ENCODE data around the gene SLC22A23.

SLC22A23 gene

GRCh38 chr6:3442431-3443220 lies 14.2 kb downstream of the SLC22A23 start:
- Histone ChIP-seq H3K9me3 (no peaks in the 10 kb centered on the region), H3K4me1 (peaks cover 0 to 3% (median 0%) of the 10 kb centered on the region in 4 donors), H3K4me3 (no peak overlapping the region), H3K36me3 (no peaks in the 10 kb centered on the region), H3K27ac (no peak overlapping the region), H3K27me3 (peaks cover 0 to 11% of the 10 kb centered on the region in 2 donors)
- intact Hi-C loops (cut with DNase I; ENCODE audit: low total_unique reads) = no loop called here
- DNase-seq = no peak
- TF ChIP-seq, protein P1, sequence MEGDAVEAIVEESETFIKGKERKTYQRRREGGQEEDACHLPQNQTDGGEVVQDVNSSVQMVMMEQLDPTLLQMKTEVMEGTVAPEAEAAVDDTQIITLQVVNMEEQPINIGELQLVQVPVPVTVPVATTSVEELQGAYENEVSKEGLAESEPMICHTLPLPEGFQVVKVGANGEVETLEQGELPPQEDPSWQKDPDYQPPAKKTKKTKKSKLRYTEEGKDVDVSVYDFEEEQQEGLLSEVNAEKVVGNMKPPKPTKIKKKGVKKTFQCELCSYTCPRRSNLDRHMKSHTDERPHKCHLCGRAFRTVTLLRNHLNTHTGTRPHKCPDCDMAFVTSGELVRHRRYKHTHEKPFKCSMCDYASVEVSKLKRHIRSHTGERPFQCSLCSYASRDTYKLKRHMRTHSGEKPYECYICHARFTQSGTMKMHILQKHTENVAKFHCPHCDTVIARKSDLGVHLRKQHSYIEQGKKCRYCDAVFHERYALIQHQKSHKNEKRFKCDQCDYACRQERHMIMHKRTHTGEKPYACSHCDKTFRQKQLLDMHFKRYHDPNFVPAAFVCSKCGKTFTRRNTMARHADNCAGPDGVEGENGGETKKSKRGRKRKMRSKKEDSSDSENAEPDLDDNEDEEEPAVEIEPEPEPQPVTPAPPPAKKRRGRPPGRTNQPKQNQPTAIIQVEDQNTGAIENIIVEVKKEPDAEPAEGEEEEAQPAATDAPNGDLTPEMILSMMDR (IDR thresholded peaks at IDR 0.05) = no peak

- H3K4me3 ChIP-seq = no peak overlapping the region
- TF ChIP-seq, protein P1 (IDR thresholded peaks at IDR 0.05) = no peak
Observed at GRCh38 chr6:3440911-3441310, 15.9 kb downstream of the SLC22A23 start.

GRCh38 chr6:3439961-3440360 lies 16.9 kb downstream of the SLC22A23 start:
- DNase-seq = no peak
- TF ChIP-seq, protein P1 (IDR thresholded peaks at IDR 0.05) = no peak
- intact Hi-C loops (cut with DNase I; ENCODE audit: low total_unique reads) = no loop called here

More at GRCh38 chr6:3440911-3441310, 15.9 kb downstream of the SLC22A23 start:
- H3K27me3 ChIP-seq = peaks cover 0 to 3% of the 10 kb centered on the region in 2 donors
- intact Hi-C loops (cut with DNase I; ENCODE audit: low total_unique reads) = no loop called here
- no peaks in the 10 kb centered on the region for H3K9me3 ChIP-seq
- no peak for DNase-seq
- no peaks in the 10 kb centered on the region for H3K36me3 ChIP-seq
- no peak overlapping the region for H3K27ac ChIP-seq
- H3K4me1 ChIP-seq = peaks cover 0 to 3% (median 0%) of the 10 kb centered on the region in 4 donors

GRCh38 chr6:3438190-3439167 lies 18.4 kb downstream of the SLC22A23 start:
- TF ChIP-seq, protein P1 (IDR thresholded peaks at IDR 0.05) = no peak
- no peak for DNase-seq
- no peaks in the 10 kb centered on the region for H3K27me3 ChIP-seq
- no peak overlapping the region for H3K27ac ChIP-seq
- H3K4me1 ChIP-seq = peaks cover 0 to 3% (median 0%) of the 10 kb centered on the region in 4 donors
- H3K36me3 ChIP-seq = no peaks in the 10 kb centered on the region
- H3K4me3 ChIP-seq = no peak overlapping the region
- intact Hi-C loops (cut with DNase I; ENCODE audit: low total_unique reads) = no loop called here
- no peaks in the 10 kb centered on the region for H3K9me3 ChIP-seq

More at GRCh38 chr6:3439961-3440360, 16.9 kb downstream of the SLC22A23 start:
- no peaks in the 10 kb centered on the region for H3K9me3 ChIP-seq
- H3K27ac ChIP-seq = no peak overlapping the region
- no peaks in the 10 kb centered on the region for H3K36me3 ChIP-seq
- peaks cover 0 to 3% (median 0%) of the 10 kb centered on the region in 4 donors for H3K4me1 ChIP-seq
- no peak overlapping the region for H3K4me3 ChIP-seq
- no peaks in the 10 kb centered on the region for H3K27me3 ChIP-seq

- Histone ChIP-seq H3K4me3 (no peak overlapping the region), H3K9me3 (no peaks in the 10 kb centered on the region), H3K36me3 (no peaks in the 10 kb centered on the region), H3K27me3 (no peaks in the 10 kb centered on the region), H3K27ac (no peak overlapping the region), H3K4me1 (peaks cover 0 to 2% (median 0%) of the 10 kb centered on the region in 4 donors)
- intact Hi-C loops (cut with DNase I; ENCODE audit: low total_unique reads) = no loop called here
- TF ChIP-seq, protein P1 (IDR thresholded peaks at IDR 0.05) = no peak
- no peak for DNase-seq
Observed at GRCh38 chr6:3433005-3433404, 23.8 kb downstream of the SLC22A23 start.

All from tibial artery (tissue), 4 donors.